ENCODE measurements around the gene ANTKMT.

DNA sequence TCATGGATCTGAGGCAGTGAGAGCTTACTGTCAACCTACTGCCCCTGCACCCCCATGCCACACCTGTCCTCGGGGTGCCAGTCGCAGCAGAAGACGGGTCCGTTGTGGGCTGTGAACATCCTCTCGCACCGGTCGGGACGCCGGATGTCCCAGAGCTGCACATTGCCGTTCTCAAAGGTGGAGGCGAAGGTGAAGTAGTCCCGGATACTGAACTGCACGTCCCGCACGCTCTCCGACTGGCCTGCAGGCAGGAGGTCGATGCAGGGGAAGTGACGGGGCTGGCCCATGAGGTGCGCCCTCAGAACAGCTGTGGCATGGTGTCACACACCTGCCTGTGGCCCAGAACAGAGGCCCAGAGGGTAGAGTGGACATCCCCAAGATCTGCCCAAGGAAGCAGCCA lies 33.4 kb upstream of the ANTKMT start:
- TF ChIP-seq, protein P1, sequence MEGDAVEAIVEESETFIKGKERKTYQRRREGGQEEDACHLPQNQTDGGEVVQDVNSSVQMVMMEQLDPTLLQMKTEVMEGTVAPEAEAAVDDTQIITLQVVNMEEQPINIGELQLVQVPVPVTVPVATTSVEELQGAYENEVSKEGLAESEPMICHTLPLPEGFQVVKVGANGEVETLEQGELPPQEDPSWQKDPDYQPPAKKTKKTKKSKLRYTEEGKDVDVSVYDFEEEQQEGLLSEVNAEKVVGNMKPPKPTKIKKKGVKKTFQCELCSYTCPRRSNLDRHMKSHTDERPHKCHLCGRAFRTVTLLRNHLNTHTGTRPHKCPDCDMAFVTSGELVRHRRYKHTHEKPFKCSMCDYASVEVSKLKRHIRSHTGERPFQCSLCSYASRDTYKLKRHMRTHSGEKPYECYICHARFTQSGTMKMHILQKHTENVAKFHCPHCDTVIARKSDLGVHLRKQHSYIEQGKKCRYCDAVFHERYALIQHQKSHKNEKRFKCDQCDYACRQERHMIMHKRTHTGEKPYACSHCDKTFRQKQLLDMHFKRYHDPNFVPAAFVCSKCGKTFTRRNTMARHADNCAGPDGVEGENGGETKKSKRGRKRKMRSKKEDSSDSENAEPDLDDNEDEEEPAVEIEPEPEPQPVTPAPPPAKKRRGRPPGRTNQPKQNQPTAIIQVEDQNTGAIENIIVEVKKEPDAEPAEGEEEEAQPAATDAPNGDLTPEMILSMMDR (conservative IDR thresholded peaks at IDR 0.05 in 1 of 2, IDR thresholded peaks at IDR 0.05 in 1 of 2; ENCODE audit: low read depth in 1 of 2, low read length in 2 of 2) = no peak
- no peak for TF ChIP-seq EZH2 (IDR thresholded peaks at IDR 0.05; ENCODE audit: low read length, missing control alignments)

Data from fibroblast of lung (primary cell).